Parathyroid adenoma (tissue), 2 donors: ENCODE measurements around the gene CARS1.

Experiments
- H2AFZ ChIP-seq: fragments of 300-600 bp; sonication (generic); one replicate; pipeline ENCODE4 v1.7.0; 2017; ENCODE audit warnings: antibody characterized with exemption, mild to moderate bottlenecking
- H3K27ac ChIP-seq: fragments of 300-600 bp; sonication (generic); one replicate; pipeline ENCODE4 v1.7.0; 2017
- H3K27me3 ChIP-seq: fragments of 300-600 bp; sonication (generic); one replicate; pipeline ENCODE4 v1.7.0; 2017; ENCODE audit warnings: low read length; ENCODE audit not compliant: control insufficient read depth, insufficient read depth
- H3K36me3 ChIP-seq: fragments of 300-600 bp; sonication (generic); one replicate; pipeline ENCODE4 v1.7.0; 2017; ENCODE audit warnings: low read length; ENCODE audit not compliant: control insufficient read depth, insufficient read depth
- H3K4me1 ChIP-seq: fragments of 300-600 bp; sonication (generic); one replicate; pipeline ENCODE4 v1.7.0; 2017; ENCODE audit warnings: control low read depth
- H3K4me2 ChIP-seq: fragments of 300-600 bp; sonication (generic); one replicate; pipeline ENCODE4 v1.7.0; 2017; ENCODE audit warnings: low read length
- H3K4me3 ChIP-seq: fragments of 300-600 bp; sonication (generic); one replicate; pipeline ENCODE4 v1.7.0; 2017; ENCODE audit warnings: low read depth, low read length
- H3K79me2 ChIP-seq: fragments of 300-600 bp; sonication (generic); one replicate; pipeline ENCODE4 v1.7.0; 2017; ENCODE audit warnings: control low read depth
- H3K9ac ChIP-seq: fragments of 300-600 bp; sonication (generic); one replicate; pipeline ENCODE4 v1.7.0; 2017; ENCODE audit warnings: mild to moderate bottlenecking
- H3K9me3 ChIP-seq: fragments of 300-600 bp; sonication (generic); one replicate; pipeline ENCODE4 v1.7.0; 2017; ENCODE audit warnings: low read length; ENCODE audit not compliant: control insufficient read depth
- TF ChIP-seq, protein P1 (sequence below): fragments of 300-600 bp; sonication (generic); IDR thresholded peaks from one replicate; pipeline ENCODE4 v1.7.0; 2017; ENCODE audit warnings: antibody characterized with exemption, mild to moderate bottlenecking
- donor health status: primary hyperparathyroidism.

The CARS1 gene

DNA sequence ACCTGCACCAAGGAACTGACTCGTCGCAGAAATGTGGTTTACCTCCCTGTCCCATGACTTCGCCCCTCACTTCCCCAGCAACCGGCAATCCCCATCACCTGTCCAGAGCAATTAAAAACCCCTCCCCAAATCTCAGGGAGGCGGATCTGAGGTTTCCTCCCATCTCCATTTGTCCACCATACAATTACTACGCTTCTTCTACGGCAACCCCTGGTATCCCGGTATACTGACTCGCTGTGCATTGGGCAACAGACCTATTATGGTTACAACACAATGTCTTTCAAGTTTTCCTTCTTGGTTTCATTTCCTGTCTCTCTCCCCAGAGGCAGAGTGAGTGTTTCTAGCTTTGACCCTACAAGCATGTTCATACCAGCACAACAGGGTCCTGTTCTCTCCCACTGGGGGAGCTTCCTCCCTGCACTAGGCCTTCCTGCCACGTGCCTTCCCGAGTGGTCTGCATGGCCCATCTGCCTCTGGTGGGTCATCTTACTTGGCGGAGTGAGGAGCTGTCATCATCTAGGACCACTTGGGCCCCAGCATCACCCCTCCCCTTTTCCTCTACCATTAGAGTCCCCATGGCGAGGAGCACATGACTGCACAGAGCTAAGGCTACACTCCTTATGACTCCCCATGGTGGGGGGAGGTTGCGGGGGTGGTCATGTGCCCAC lies 34.8 kb downstream of the CARS1 start:
- Histone ChIP-seq H3K79me2 (no peaks in the 10 kb centered on the region), H3K9ac (no peak overlapping the region), H3K36me3 (no peaks in the 10 kb centered on the region), H3K4me1 (peaks cover 3% of the 10 kb centered on the region), H3K4me2 (no peak overlapping the region), H3K9me3 (no peaks in the 10 kb centered on the region), H3K4me3 (no peak overlapping the region), H3K27me3 (no peaks in the 10 kb centered on the region), H3K27ac (no peak overlapping the region), H2AFZ (no peak overlapping the region)
- TF ChIP-seq, protein P1, sequence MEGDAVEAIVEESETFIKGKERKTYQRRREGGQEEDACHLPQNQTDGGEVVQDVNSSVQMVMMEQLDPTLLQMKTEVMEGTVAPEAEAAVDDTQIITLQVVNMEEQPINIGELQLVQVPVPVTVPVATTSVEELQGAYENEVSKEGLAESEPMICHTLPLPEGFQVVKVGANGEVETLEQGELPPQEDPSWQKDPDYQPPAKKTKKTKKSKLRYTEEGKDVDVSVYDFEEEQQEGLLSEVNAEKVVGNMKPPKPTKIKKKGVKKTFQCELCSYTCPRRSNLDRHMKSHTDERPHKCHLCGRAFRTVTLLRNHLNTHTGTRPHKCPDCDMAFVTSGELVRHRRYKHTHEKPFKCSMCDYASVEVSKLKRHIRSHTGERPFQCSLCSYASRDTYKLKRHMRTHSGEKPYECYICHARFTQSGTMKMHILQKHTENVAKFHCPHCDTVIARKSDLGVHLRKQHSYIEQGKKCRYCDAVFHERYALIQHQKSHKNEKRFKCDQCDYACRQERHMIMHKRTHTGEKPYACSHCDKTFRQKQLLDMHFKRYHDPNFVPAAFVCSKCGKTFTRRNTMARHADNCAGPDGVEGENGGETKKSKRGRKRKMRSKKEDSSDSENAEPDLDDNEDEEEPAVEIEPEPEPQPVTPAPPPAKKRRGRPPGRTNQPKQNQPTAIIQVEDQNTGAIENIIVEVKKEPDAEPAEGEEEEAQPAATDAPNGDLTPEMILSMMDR = no peak

DNA sequence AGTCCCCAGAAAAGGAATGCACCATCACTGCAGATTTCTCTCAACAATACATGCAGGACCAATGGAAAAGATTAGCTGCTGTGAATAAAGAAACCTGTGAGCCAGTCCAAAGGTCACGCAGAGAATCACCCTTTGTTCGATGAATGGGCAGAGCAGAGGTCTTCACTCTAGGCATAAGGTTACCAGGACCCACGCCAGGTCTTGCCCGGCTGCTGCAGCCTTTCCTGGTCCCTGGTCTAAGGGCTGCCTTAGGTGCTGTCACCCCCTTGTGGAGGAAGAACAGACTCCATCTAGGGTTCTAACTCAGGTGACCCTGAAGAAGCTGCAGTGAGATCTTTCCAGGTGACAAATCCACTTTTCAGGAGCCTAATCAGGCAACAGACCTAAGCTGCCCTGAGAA lies 36.1 kb downstream of the CARS1 start:
- no peak overlapping the region for H3K4me2 ChIP-seq
- H3K4me1 ChIP-seq = peaks cover 3% of the 10 kb centered on the region
- no peaks in the 10 kb centered on the region for H3K9me3 ChIP-seq
- no peak overlapping the region for H3K27ac ChIP-seq
- H3K9ac ChIP-seq = no peak overlapping the region
- no peaks in the 10 kb centered on the region for H3K27me3 ChIP-seq
- no peak overlapping the region for H3K4me3 ChIP-seq
- no peaks in the 10 kb centered on the region for H3K36me3 ChIP-seq
- no peak overlapping the region for H2AFZ ChIP-seq
- TF ChIP-seq, protein P1 = peak; percentile 69
- H3K79me2 ChIP-seq = no peaks in the 10 kb centered on the region

DNA sequence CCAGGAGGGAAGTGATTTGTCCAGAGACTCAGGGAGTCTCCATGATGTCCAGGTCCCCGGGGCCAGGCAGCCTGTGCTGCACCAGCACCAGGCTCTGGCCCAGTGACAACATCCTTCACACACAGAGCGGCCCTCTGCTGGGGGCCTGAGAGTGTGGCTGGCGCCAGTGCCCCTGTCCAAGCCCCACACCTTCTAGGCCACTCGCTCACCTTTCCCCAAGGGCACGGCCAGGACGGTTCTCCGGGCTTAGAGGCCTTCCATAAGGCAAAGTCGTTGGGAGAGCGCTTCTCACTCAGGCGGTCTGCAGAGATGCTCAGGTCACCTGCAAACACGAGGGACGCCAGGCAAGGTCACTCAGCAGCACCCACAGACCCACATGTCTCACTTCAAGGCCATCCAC lies 37.2 kb downstream of the CARS1 start:
- H3K79me2 ChIP-seq = no peaks in the 10 kb centered on the region
- no peaks in the 10 kb centered on the region for H3K9me3 ChIP-seq
- H3K4me1 ChIP-seq = peaks cover 3% of the 10 kb centered on the region
- no peak overlapping the region for H3K27ac ChIP-seq
- H2AFZ ChIP-seq = no peak overlapping the region
- TF ChIP-seq, protein P1 = no peak
- no peaks in the 10 kb centered on the region for H3K27me3 ChIP-seq
- no peaks in the 10 kb centered on the region for H3K36me3 ChIP-seq
- H3K4me2 ChIP-seq = no peak overlapping the region
- H3K4me3 ChIP-seq = no peak overlapping the region
- H3K9ac ChIP-seq = no peak overlapping the region

DNA sequence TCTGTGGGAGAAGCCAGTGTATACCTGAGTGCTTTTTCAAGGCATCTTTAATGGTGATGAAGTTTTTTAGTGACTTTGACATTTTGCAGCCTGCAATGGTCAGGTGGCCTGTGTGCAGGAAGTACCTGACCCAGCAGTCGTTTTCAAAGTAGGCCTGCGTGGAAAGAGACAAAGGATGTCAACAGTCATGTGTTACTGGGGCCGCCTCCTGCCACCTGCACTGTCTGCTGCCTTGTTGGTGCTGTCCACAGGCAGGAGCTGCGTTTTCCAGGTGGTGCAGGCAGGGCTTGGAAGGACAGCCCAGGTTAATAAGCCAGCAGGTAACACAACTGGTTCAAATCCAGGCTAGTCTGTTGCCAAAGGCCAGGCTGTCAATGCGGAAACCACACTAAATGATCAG lies 38.6 kb downstream of the CARS1 start:
- H3K36me3 ChIP-seq = no peaks in the 10 kb centered on the region

More for the DNA sequence above, 38.6 kb downstream of the CARS1 start:
- Histone ChIP-seq H3K27me3 (no peaks in the 10 kb centered on the region), H3K4me2 (no peak overlapping the region), H3K4me1 (peaks cover 3% of the 10 kb centered on the region), H2AFZ (no peak overlapping the region), H3K79me2 (no peaks in the 10 kb centered on the region), H3K27ac (no peak overlapping the region), H3K4me3 (no peak overlapping the region), H3K9me3 (no peaks in the 10 kb centered on the region), H3K9ac (no peak overlapping the region)
- TF ChIP-seq, protein P1 = no peak
